B cell (primary cell): ENCODE data around the gene DOK7. TPM values are rescaled to one million over a fixed set of nuclear protein-coding genes. Genes with fewer than 3 reads are reported as not detected.

Source experiments
- ATAC-seq: fragments of 200-7000 bp; cut with Tn5 transposase; one replicate; pipeline ENCODE4 v1.10.0; 2021; ENCODE audit warnings: low read depth, mild to moderate bottlenecking, moderate number of reproducible peaks, moderate library complexity
- CTCF ChIA-PET: fragments of 350-600 bp; sonication (Branson Sonifier 250); formaldehyde crosslinking; loops from one replicate; lab custom pipeline; 2021; ENCODE audit warnings: antibody characterized with exemption, inconsistent platforms; lab: Charles Lee
- POLR2A ChIA-PET: fragments of 350-600 bp; sonication (Branson Sonifier 250); formaldehyde crosslinking; loops from one replicate; lab custom pipeline; 2021; ENCODE audit warnings: antibody characterized with exemption; lab: Charles Lee
- DNase-seq: peaks from one replicate; pipeline ENCODE4 v3.0.0; 2013
- H2AFZ ChIP-seq: 2 replicates; pipeline ENCODE4 v1.6.1; 2012; ENCODE audit warnings: mild to moderate bottlenecking, low read depth, low read length; ENCODE audit not compliant: insufficient read depth, poor library complexity, severe bottlenecking
- H3K27ac ChIP-seq, 2 donors: 1 replicate in 1 of 2; 2 replicates in 1 of 2; pipeline ENCODE4 v1.5.1; 2012 to 2013; ENCODE audit warnings: low read length in 2 of 2, mild to moderate bottlenecking in 2 of 2, moderate library complexity in 1 of 2
- H3K27me3 ChIP-seq, 4 experiments: fragments of 200-600 bp in 1 of 4; sonication (generic) in 1 of 4; replicated peaks in 1 of 4; 1 replicate in 2 of 4; 2 replicates in 2 of 4; pipeline versions ENCODE4 v1.6.1 to v1.7.0; 2013 to 2016; ENCODE audit warnings: low read length in 3 of 4, mild to moderate bottlenecking in 2 of 4, mixed read lengths in 1 of 4, moderate library complexity in 1 of 4; ENCODE audit not compliant: insufficient read depth in 4 of 4, control insufficient read depth in 3 of 4; ENCODE audit errors: control extremely low read depth in 1 of 4
- H3K36me3 ChIP-seq, 2 experiments: replicated peaks in 1 of 2; 1 replicate in 1 of 2; 2 replicates in 1 of 2; pipeline versions ENCODE4 v1.6.1 to v1.7.1; 2013; ENCODE audit warnings: low read length in 1 of 2; ENCODE audit not compliant: insufficient read depth in 2 of 2, control insufficient read depth in 1 of 2; ENCODE audit errors: control extremely low read depth in 1 of 2, extremely low read depth in 1 of 2
- H3K4me1 ChIP-seq, 2 donors: fragments of 200-600 bp in 1 of 2; sonication (generic) in 1 of 2; 1 replicate in 1 of 2; 2 replicates in 1 of 2; pipeline versions ENCODE4 v1.5.1 to v1.6.1; 2013 to 2017; ENCODE audit warnings: low read length in 2 of 2; ENCODE audit not compliant: control insufficient read depth in 2 of 2, insufficient read depth in 2 of 2
- H3K4me2 ChIP-seq: replicated peaks from 2 replicates; pipeline ENCODE3; 2012; ENCODE audit warnings: mild to moderate bottlenecking, low read depth, low read length; ENCODE audit not compliant: poor library complexity, severe bottlenecking
- H3K4me3 ChIP-seq, 5 experiments: fragments of 200-600 bp in 1 of 5; sonication (generic) in 1 of 5; 1 replicate in 3 of 5; 2 replicates in 2 of 5; pipeline versions ENCODE4 v1.5.1 to v1.7.0; 2011 to 2016; ENCODE audit warnings: low read length in 4 of 5, mild to moderate bottlenecking in 4 of 5, low read depth in 2 of 5, control low read depth in 1 of 5, moderate library complexity in 1 of 5; ENCODE audit not compliant: insufficient read depth in 1 of 5; ENCODE audit errors: control extremely low read depth in 1 of 5, extremely low read depth in 1 of 5
- H3K79me2 ChIP-seq: fragments of 200-600 bp; sonication (generic); one replicate; pipeline ENCODE4 v1.6.0; 2016; ENCODE audit warnings: low read length; ENCODE audit not compliant: control insufficient read depth, insufficient read depth
- H3K9ac ChIP-seq: fragments of 200-600 bp; sonication (generic); 2 replicates; pipeline ENCODE4 v1.6.1; 2017; ENCODE audit warnings: mild to moderate bottlenecking, low read length, moderate library complexity
- H3K9me3 ChIP-seq, 3 donors: one replicate each; pipeline versions ENCODE4 v1.6.1 to v1.7.1; 2013; ENCODE audit warnings: low read length in 2 of 3; ENCODE audit not compliant: control insufficient read depth in 2 of 3, insufficient read depth in 1 of 3; ENCODE audit errors: control extremely low read depth in 1 of 3
- H4K20me1 ChIP-seq: 2 replicates; pipeline ENCODE4 v1.6.0; 2012; ENCODE audit warnings: mild to moderate bottlenecking, low read length; ENCODE audit not compliant: insufficient read depth, control insufficient read depth, poor library complexity, severe bottlenecking
- H3K27ac Mint-ChIP-seq: one replicate; pipeline ENCODE4 v1.8.0; 2021; ENCODE audit warnings: mixed read lengths
- H3K27me3 Mint-ChIP-seq: one replicate; pipeline ENCODE4 v1.8.0; 2021; ENCODE audit warnings: mixed read lengths
- H3K4me1 Mint-ChIP-seq: one replicate; pipeline ENCODE4 v1.8.0; 2021; ENCODE audit warnings: mixed read lengths
- H3K4me3 Mint-ChIP-seq: one replicate; pipeline ENCODE4 v1.8.0; 2021; ENCODE audit warnings: mixed read lengths
- H3K9me3 Mint-ChIP-seq: one replicate; pipeline ENCODE4 v1.8.0; 2022; ENCODE audit warnings: mixed read lengths; ENCODE audit not compliant: insufficient read depth
- EZH2 ChIP-seq: IDR thresholded peaks from 2 replicates; pipeline ENCODE4 v1.6.1; 2012; ENCODE audit warnings: borderline replicate concordance, low read depth, mild to moderate bottlenecking, moderate library complexity, low read length; ENCODE audit not compliant: insufficient read depth, poor library complexity, severe bottlenecking
- WGBS: methylation state at CpG from one replicate; pipeline ENCODE4 v1.1.5; 2013; ENCODE audit warnings: missing lambda C conversion rate; ENCODE audit not compliant: insufficient coverage; 5-methylcytosine and 5-hydroxymethylcytosine counted together
- intact Hi-C: fragments of 100-400 bp; cut with micrococcal nuclease; formaldehyde crosslinking; loops from one replicate; pipeline ENCODE4 v1.10.0; 2022
- polyA plus RNA-seq: library from polyadenylated mRNA; depleted of rRNA; stranded (reverse); fragments of >200 nt; gene quantifications from 2 replicates; pipeline ENCODE4 v1.2.3, GENCODE V29; 2012
- total RNA-seq, 2 donors: library from RNA; stranded (reverse); fragments of 120-200 nt in 1 of 2; gene quantifications; 1 replicate in 1 of 2; 2 replicates in 1 of 2; pipeline versions ENCODE4 v1.2.3 to v1.2.4, GENCODE V29; 2013 to 2022
- TF ChIP-seq, protein P1 (sequence below): fragments of 200-600 bp; IDR thresholded peaks from one replicate; pipeline ENCODE4 v1.8.0; 2022; ENCODE audit warnings: antibody characterized with exemption, mild to moderate bottlenecking

Gene DOK7
- total and polyA plus RNA-seq, 2 donors (not counting 1 experiment from before 2014, with no cell fraction given): 24.1 to 24.8 TPM

DNA sequence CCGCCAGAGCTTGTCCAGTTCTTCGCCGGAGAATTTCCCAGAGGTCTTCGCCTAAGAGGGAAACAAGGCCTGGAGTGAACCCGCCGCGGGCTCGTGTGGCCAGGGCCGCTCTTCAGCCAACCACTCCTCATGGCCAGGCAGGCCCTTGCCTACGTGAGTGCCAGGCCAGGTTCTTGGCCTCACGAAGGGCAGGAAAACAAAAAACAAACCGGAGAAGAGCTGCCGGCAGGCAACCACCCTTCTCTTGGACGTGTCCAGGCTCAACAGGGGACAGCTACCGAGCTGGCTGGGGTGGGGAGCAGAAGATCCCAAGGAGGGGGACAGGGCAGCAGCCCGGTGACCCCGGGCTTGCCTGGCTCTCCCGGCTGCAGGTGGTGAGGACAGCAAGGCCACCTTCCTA is 55.8 kb downstream of the DOK7 start:
- Histone ChIP-seq H3K27ac (no peak overlapping the region), H3K9ac (no peak overlapping the region), H3K4me1 (no peaks in the 10 kb centered on the region), H3K79me2 (peaks cover 20% of the 10 kb centered on the region), H4K20me1 (peaks cover 58% of the 10 kb centered on the region), H3K27me3 (no peaks in the 10 kb centered on the region), H2AFZ (no peak overlapping the region), H3K36me3 (peaks cover 0 to 88% of the 10 kb centered on the region in 2 experiments), H3K9me3 (no peaks in the 10 kb centered on the region), H3K4me2 (no peak overlapping the region), H3K4me3 (no peak overlapping the region)
- ChIA-PET POLR2A (no interaction called here), CTCF (no interaction called here)
- H3K4me3 Mint-ChIP-seq: no peak overlapping the region
- H3K27ac Mint-ChIP-seq: no peak overlapping the region
- ATAC-seq (no peak), DNase-seq (no peak)
- intact Hi-C loops: no loop called here
- H3K4me1 Mint-ChIP-seq: no peaks in the 10 kb centered on the region
- H3K9me3 Mint-ChIP-seq: no peaks in the 10 kb centered on the region
- WGBS: 99% methylated on average over 18 of the region's 18 CpGs
- H3K27me3 Mint-ChIP-seq: no peaks in the 10 kb centered on the region
- TF ChIP-seq, protein P1, sequence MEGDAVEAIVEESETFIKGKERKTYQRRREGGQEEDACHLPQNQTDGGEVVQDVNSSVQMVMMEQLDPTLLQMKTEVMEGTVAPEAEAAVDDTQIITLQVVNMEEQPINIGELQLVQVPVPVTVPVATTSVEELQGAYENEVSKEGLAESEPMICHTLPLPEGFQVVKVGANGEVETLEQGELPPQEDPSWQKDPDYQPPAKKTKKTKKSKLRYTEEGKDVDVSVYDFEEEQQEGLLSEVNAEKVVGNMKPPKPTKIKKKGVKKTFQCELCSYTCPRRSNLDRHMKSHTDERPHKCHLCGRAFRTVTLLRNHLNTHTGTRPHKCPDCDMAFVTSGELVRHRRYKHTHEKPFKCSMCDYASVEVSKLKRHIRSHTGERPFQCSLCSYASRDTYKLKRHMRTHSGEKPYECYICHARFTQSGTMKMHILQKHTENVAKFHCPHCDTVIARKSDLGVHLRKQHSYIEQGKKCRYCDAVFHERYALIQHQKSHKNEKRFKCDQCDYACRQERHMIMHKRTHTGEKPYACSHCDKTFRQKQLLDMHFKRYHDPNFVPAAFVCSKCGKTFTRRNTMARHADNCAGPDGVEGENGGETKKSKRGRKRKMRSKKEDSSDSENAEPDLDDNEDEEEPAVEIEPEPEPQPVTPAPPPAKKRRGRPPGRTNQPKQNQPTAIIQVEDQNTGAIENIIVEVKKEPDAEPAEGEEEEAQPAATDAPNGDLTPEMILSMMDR: no peak
- no peak for TF ChIP-seq EZH2

DNA sequence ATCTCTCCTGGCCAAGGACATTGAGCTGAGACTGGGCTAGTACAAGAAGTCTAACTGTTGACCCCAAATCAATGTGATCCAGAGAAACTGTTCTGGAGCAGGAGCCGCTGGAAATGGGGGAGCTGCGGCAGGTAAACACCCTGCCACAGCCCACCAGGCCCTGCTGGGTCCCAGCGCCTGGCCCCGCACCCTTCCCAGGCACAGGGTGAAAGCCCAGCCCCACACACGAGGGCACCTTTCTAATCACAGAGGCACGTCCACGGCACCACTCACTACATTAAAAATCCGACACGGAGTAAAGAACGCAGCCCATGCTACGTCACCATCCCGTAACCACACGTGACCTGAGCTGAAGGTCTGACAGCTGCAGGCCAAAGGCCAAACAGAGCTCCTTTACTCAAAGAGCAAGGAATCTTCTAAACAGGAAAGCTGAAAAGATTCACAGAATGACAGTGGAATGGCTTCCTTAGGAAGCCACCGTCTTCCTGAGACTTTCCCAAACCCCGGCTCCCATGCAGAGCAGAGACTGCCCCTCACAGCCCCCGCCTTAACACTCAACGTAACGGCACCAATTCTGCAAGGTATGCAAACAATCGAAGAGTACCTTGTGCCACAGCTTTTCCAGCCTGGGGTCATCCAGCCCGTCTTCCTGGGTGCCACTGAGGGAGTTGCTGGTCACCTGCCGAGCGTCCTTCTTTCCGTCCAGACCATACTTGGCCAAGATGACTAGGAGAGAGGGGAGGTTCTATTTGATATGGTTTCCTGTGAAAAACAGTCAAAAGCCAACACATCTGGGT is 56.6 kb downstream of the DOK7 start:
- H3K4me1 ChIP-seq: no peaks in the 10 kb centered on the region
- ChIA-PET CTCF (no interaction called here), POLR2A (no interaction called here)
- H3K4me3 ChIP-seq: no peak overlapping the region
- no peak overlapping the region for H3K9ac ChIP-seq
- TF ChIP-seq, protein P1: no peak
- no peak for TF ChIP-seq EZH2
- peaks cover 27% of the 10 kb centered on the region for H3K79me2 ChIP-seq
- 96% methylated on average over 21 of the region's 23 CpGs for WGBS
- Mint-ChIP-seq H3K27ac (no peak overlapping the region), H3K9me3 (no peaks in the 10 kb centered on the region), H3K27me3 (no peaks in the 10 kb centered on the region), H3K4me3 (no peak overlapping the region), H3K4me1 (no peaks in the 10 kb centered on the region)
- DNase-seq: no peak
- H4K20me1 ChIP-seq: peaks cover 65% of the 10 kb centered on the region
- no peak overlapping the region for H3K27ac ChIP-seq
- H3K9me3 ChIP-seq: no peaks in the 10 kb centered on the region
- H2AFZ ChIP-seq: no peak overlapping the region
- H3K27me3 ChIP-seq: no peaks in the 10 kb centered on the region
- ATAC-seq: no peak
- H3K36me3 ChIP-seq: peaks cover 0 to 90% of the 10 kb centered on the region in 2 experiments
- H3K4me2 ChIP-seq: no peak overlapping the region
- intact Hi-C loops: no loop called here
